Measurements from ENCODE around the gene HERC5.

DNA sequence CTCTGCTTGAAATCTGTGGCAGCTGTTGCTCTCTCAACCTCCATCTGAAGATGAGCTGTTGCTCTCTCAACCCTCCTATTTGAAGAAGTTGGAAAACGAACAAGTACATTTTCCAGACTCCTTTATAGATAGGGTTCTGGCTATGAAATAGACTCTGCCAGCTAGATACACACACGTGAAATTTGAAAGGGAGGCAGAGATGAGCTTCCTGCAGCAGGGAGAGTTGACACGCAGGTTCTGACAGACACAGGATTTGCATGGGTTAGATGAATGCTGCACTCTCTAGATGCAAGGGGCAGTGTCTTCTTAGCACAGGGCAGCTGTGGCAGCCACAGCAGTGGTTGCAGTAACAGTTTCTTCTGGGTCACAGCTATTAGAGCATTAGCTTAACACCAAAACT, 74.6 kb downstream of the HERC5 start:
- no peak for TF ChIP-seq POLR2A (IDR thresholded peaks at IDR 0.05)
- TF ChIP-seq, protein P1, sequence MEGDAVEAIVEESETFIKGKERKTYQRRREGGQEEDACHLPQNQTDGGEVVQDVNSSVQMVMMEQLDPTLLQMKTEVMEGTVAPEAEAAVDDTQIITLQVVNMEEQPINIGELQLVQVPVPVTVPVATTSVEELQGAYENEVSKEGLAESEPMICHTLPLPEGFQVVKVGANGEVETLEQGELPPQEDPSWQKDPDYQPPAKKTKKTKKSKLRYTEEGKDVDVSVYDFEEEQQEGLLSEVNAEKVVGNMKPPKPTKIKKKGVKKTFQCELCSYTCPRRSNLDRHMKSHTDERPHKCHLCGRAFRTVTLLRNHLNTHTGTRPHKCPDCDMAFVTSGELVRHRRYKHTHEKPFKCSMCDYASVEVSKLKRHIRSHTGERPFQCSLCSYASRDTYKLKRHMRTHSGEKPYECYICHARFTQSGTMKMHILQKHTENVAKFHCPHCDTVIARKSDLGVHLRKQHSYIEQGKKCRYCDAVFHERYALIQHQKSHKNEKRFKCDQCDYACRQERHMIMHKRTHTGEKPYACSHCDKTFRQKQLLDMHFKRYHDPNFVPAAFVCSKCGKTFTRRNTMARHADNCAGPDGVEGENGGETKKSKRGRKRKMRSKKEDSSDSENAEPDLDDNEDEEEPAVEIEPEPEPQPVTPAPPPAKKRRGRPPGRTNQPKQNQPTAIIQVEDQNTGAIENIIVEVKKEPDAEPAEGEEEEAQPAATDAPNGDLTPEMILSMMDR (IDR thresholded peaks at IDR 0.05): no peak
